HCT116 (cell line): Measurements from ENCODE around the gene MAGEF1. TPM values are rescaled to one million over a fixed set of nuclear protein-coding genes. Genes with fewer than 3 reads are reported as not detected.
A peak's percentile ranks its signal among the peaks of the same experiment; 100 is the strongest.

Source experiments
- ATAC-seq: fragments of 200-7000 bp; cut with Tn5 transposase; 2 replicates; pipeline ENCODE4 v1.9.1; 2020; ENCODE audit warnings: mild to moderate bottlenecking, moderate library complexity
- BruUV-seq: library from RNA; stranded (reverse); fragments of 400-500 nt; replicated peaks from 2 replicates; lab custom pipeline; 2021; lab: Mats Ljungman, UMichigan
- CTCF ChIA-PET: fragments of 300-600 bp; sonication (Branson Sonifier 250); formaldehyde crosslinking; loops from one replicate; lab custom pipeline; 2021; ENCODE audit warnings: antibody characterized with exemption; lab: Charles Lee
- POLR2A ChIA-PET: fragments of 300-600, 350-600 bp; sonication (Branson Sonifier 250); formaldehyde crosslinking; loops from one replicate; lab custom pipeline; 2021; ENCODE audit warnings: antibody characterized with exemption; lab: Charles Lee
- RAD21 ChIA-PET, 2 experiments: fragments of 300-600 bp; sonication (Branson Sonifier 250); formaldehyde crosslinking; loops; one replicate each; lab custom pipeline; 2023; ENCODE audit warnings: low total read pairs in 2 of 2; ENCODE audit not compliant: uncharacterized antibody in 2 of 2, unreplicated experiment in 2 of 2, low non-redundant PET in 1 of 2; lab: Charles Lee
- DNase-seq: peaks from one replicate; pipeline ENCODE4 v3.0.0-alpha.2; 2010; ENCODE audit warnings: low read depth, low spot score
- H2AFZ ChIP-seq: fragments of 200-600 bp; shearing (Covaris generic), sonication (generic); 2 replicates; pipeline ENCODE4 v1.6.1; 2017; ENCODE audit warnings: low read depth, mixed run types, mixed read lengths, antibody characterized with exemption, low read length; ENCODE audit not compliant: poor library complexity, severe bottlenecking
- H3K27ac ChIP-seq: 2 replicates; pipeline ENCODE4 v1.5.1; 2012; ENCODE audit warnings: low read depth, low read length
- H3K27me3 ChIP-seq: fragments of 200-600 bp; sonication (generic); 2 replicates; pipeline ENCODE4 v1.6.1; 2016; ENCODE audit warnings: mixed run types, low read length, mixed read lengths; ENCODE audit not compliant: insufficient read depth
- H3K36me3 ChIP-seq, 2 experiments: fragments of 200-500 bp in 1 of 2; fragments of 200-600 bp in 1 of 2; sonication (Bioruptor generic) in 1 of 2; sonication (generic) in 1 of 2; 2 replicates each; pipeline versions ENCODE4 v1.5.1 to v1.6.1; 2014 to 2016; ENCODE audit warnings: low read length in 2 of 2, inconsistent platforms in 1 of 2, mixed read lengths in 1 of 2, mixed run types in 1 of 2; ENCODE audit not compliant: insufficient read depth in 2 of 2, control insufficient read depth in 1 of 2
- H3K4me1 ChIP-seq, 2 experiments: fragments of 200-600 bp in 1 of 2; sonication (generic) in 1 of 2; 2 replicates each; pipeline versions ENCODE4 v1.5.1 to v1.6.1; 2012 to 2017; ENCODE audit warnings: low read length in 2 of 2, inconsistent platforms in 1 of 2, mild to moderate bottlenecking in 1 of 2, mixed read lengths in 1 of 2, mixed run types in 1 of 2, moderate library complexity in 1 of 2; ENCODE audit not compliant: insufficient read depth in 2 of 2, control insufficient read depth in 1 of 2
- H3K4me2 ChIP-seq: fragments of 200-600 bp; sonication (generic); 2 replicates; pipeline ENCODE4 v1.6.1; 2017; ENCODE audit warnings: mixed run types, low read length, mixed read lengths
- H3K4me3 ChIP-seq, 2 experiments: fragments of 200-600 bp in 1 of 2; sonication (generic) in 1 of 2; replicated peaks in 1 of 2; 2 replicates each; pipeline ENCODE4 v1.5.1; 2011 to 2016; ENCODE audit warnings: low read length in 2 of 2, control low read depth in 1 of 2, low read depth in 1 of 2, mild to moderate bottlenecking in 1 of 2, mixed read lengths in 1 of 2, mixed run types in 1 of 2
- H3K79me2 ChIP-seq: fragments of 200-600 bp; sonication (generic); 2 replicates; pipeline ENCODE4 v1.6.1; 2017; ENCODE audit warnings: mild to moderate bottlenecking, mixed run types, low read length, moderate library complexity, mixed read lengths; ENCODE audit not compliant: insufficient read depth
- H3K9ac ChIP-seq: fragments of 200-600 bp; sonication (generic); 2 replicates; pipeline ENCODE4 v1.6.1; 2016; ENCODE audit warnings: low read length, mixed read lengths
- H3K9me2 ChIP-seq: fragments of 200-600 bp; sonication (generic), shearing (Covaris generic); 2 replicates; pipeline ENCODE4 v1.6.1; 2017; ENCODE audit warnings: mixed run types, mild to moderate bottlenecking, moderate library complexity; ENCODE audit not compliant: insufficient read depth
- H3K9me3 ChIP-seq, 2 experiments: fragments of 200-500 bp in 1 of 2; fragments of 200-600 bp in 1 of 2; sonication (Bioruptor generic) in 1 of 2; sonication (generic) in 1 of 2; 2 replicates each; pipeline ENCODE4 v1.6.1; 2014 to 2017; ENCODE audit warnings: low read length in 2 of 2, mixed read lengths in 2 of 2, inconsistent platforms in 1 of 2, low read depth in 1 of 2, mild to moderate bottlenecking in 1 of 2, mixed run types in 1 of 2, moderate library complexity in 1 of 2; ENCODE audit not compliant: control insufficient read depth in 1 of 2, insufficient read depth in 1 of 2
- H4K20me1 ChIP-seq: fragments of 200-600 bp; sonication (generic), shearing (Covaris generic); 2 replicates; pipeline ENCODE4 v1.6.1; 2017; ENCODE audit warnings: mixed run types, mild to moderate bottlenecking, moderate library complexity; ENCODE audit not compliant: insufficient read depth
- CBX3 ChIP-seq: IDR thresholded peaks from 2 replicates; pipeline ENCODE4 v1.6.1; 2012; ENCODE audit warnings: low read depth
- ELF1 ChIP-seq: IDR thresholded peaks from 2 replicates; pipeline ENCODE4 v1.6.1; 2012; ENCODE audit warnings: low read depth, borderline replicate concordance
- EZH2phosphoT487 ChIP-seq: fragments of 200-600 bp; IDR thresholded peaks from 2 replicates; pipeline ENCODE4 v1.6.1; 2018; ENCODE audit warnings: antibody characterized with exemption, borderline replicate concordance
- FOSL1 ChIP-seq: IDR thresholded peaks from 2 replicates; pipeline ENCODE4 v1.6.1; 2012; ENCODE audit warnings: low read depth
- JUND ChIP-seq: IDR thresholded peaks from 2 replicates; pipeline ENCODE4 v1.6.1; 2012
- POLR2AphosphoS5 ChIP-seq: IDR thresholded peaks from 2 replicates; pipeline ENCODE4 v1.6.1; 2011; ENCODE audit warnings: mild to moderate bottlenecking, low read depth, low read length, moderate library complexity
- RAD21 ChIP-seq: IDR thresholded peaks from 2 replicates; pipeline ENCODE4 v1.6.1; 2012; ENCODE audit warnings: low read depth, mild to moderate bottlenecking
- SIN3A ChIP-seq: IDR thresholded peaks from 2 replicates; pipeline ENCODE4 v1.6.1; 2012; ENCODE audit warnings: low read depth
- SP1 ChIP-seq: IDR thresholded peaks from 2 replicates; pipeline ENCODE4 v1.6.1; 2012; ENCODE audit warnings: low read depth
- intact Hi-C: fragments of 100-400 bp; cut with micrococcal nuclease; formaldehyde crosslinking; loops from 2 replicates; pipeline ENCODE4 v1.10.0; 2022
- total RNA-seq: library from RNA; stranded (reverse); gene quantifications from one replicate; pipeline ENCODE4 v1.2.1, GENCODE V29; 2021; ENCODE audit not compliant: unreplicated experiment
- TF ChIP-seq, protein P1 (sequence below): IDR thresholded peaks from 2 replicates; pipeline ENCODE4 v1.6.1; 2012
- TF ChIP-seq, protein P2 (sequence below), 3 experiments: fragments of 200-600 bp in 1 of 3; sonication (generic) in 1 of 3; IDR thresholded peaks in 2 of 3; conservative IDR thresholded peaks in 1 of 3; 2 replicates each; pipeline ENCODE4 v1.5.1; 2012 to 2017; ENCODE audit warnings: low read depth in 2 of 3, low read length in 2 of 3, antibody characterized with exemption in 1 of 3, borderline replicate concordance in 1 of 3, control low read depth in 1 of 3, mild to moderate bottlenecking in 1 of 3, mixed read lengths in 1 of 3, mixed run types in 1 of 3, moderate library complexity in 1 of 3; ENCODE audit not compliant: insufficient read depth in 1 of 3

MAGEF1 gene
- total RNA-seq, 1 experiment from 2014 or later, result 44.1 TPM

DNA sequence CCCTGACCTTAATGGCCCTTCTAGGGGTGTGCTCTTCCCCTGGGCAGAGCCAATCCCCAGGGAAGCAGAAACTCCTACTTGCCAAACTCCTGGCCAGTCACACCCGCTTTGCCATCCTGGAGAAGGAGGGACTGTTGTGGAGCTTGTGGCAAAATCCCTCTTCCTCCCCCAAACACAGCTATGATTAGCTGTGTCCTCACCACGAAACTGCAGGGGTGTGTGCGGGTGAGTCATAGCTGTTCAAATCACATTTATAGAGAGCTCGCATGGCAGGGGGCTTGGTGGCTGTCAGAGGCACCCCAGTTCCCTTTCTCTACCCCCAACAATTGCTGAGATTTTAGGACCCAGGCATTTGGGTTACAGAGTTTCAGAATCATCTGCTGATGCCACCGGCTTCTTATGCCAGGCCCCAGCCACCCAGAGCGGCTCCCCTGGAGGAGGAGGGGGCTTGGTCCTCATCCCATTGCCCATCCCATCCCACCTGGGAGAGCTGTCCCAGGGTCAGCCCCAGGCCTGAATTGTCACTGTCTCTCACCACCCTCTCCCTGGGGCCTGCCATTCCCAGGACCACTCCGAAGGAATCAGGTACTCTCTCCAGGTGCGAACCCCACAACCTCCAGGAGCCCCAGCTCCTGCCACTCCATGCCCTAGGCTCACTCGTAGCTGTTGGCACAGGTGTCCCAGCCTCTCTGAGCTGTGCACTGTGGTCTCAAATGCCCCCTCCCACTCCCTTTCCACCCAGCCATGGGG lies 28.8 kb upstream of the MAGEF1 start:
- no peaks in the 10 kb centered on the region for H3K79me2 ChIP-seq
- peak overlapping the region; percentile 57 for H3K27ac ChIP-seq
- H3K9me2 ChIP-seq, result no peaks in the 10 kb centered on the region
- peak overlapping the region; percentile 66 for H3K4me2 ChIP-seq
- peak overlapping the region; percentile 16 for H3K9ac ChIP-seq
- no peak for TF ChIP-seq EZH2phosphoT487
- no peak for TF ChIP-seq RAD21
- TF ChIP-seq CBX3, result peak; percentile 38; the same call in 1 of the 2 replicates
- TF ChIP-seq SP1, result peak; percentile 44; the same call in 1 of the 2 replicates
- TF ChIP-seq, protein P1, sequence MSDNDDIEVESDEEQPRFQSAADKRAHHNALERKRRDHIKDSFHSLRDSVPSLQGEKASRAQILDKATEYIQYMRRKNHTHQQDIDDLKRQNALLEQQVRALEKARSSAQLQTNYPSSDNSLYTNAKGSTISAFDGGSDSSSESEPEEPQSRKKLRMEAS, result peak; percentile 25; the same call in 1 of the 2 replicates
- no peak for TF ChIP-seq ELF1
- TF ChIP-seq, protein P2, sequence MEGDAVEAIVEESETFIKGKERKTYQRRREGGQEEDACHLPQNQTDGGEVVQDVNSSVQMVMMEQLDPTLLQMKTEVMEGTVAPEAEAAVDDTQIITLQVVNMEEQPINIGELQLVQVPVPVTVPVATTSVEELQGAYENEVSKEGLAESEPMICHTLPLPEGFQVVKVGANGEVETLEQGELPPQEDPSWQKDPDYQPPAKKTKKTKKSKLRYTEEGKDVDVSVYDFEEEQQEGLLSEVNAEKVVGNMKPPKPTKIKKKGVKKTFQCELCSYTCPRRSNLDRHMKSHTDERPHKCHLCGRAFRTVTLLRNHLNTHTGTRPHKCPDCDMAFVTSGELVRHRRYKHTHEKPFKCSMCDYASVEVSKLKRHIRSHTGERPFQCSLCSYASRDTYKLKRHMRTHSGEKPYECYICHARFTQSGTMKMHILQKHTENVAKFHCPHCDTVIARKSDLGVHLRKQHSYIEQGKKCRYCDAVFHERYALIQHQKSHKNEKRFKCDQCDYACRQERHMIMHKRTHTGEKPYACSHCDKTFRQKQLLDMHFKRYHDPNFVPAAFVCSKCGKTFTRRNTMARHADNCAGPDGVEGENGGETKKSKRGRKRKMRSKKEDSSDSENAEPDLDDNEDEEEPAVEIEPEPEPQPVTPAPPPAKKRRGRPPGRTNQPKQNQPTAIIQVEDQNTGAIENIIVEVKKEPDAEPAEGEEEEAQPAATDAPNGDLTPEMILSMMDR (IDR thresholded peaks at IDR 0.05 in 2 of 3, conservative IDR thresholded peaks at IDR 0.05 in 1 of 3; ENCODE audit: borderline replicate concordance in 1 of 3, insufficient read depth in 1 of 3, low read depth in 2 of 3, low read length in 2 of 3), result no peak
- TF ChIP-seq FOSL1, result peak; percentile 62; the same call in 1 of the 2 replicates
- no peak for TF ChIP-seq SIN3A
- TF ChIP-seq JUND, result peak; percentile 80
- TF ChIP-seq POLR2AphosphoS5, result peak; percentile 48; the same call in 1 of the 2 replicates
- TF ChIP-seq, all 23 proteins: peak for 6
- Histone ChIP-seq H3K9me3 (no peaks in the 10 kb centered on the region), H3K27me3 (no peaks in the 10 kb centered on the region), H3K4me3 (peak overlapping the region in 1 of 2 experiments; percentile 38; a peak in 2 of 4 replicates), H3K36me3 (no peaks in the 10 kb centered on the region), H2AFZ (no peak overlapping the region), H3K4me1 (peaks cover 20 to 37% of the 10 kb centered on the region in 2 experiments), H4K20me1 (no peaks in the 10 kb centered on the region)
- POLR2A ChIA-PET, result no interaction called here
- BruUV-seq, result no TSS peak
- intact Hi-C loops, result no loop called here
- RAD21 ChIA-PET, result interaction anchor here in 1 of 2 experiments (1.0 kb wide), 1 partner anchor 179 kb away, joined by 4 read pairs; the partner anchor contains the start of gene EPHB3
- ATAC-seq (peak; percentile 89), DNase-seq (peak; percentile 54)
- CTCF ChIA-PET, result interaction anchor here (1.2 to 6.8 kb wide), 2 partner anchors 8 to 179 kb away, joined by 5 to 42 read pairs; partner anchors contain the start of gene EPHB3
